Naive thymus-derived CD4-positive, alpha-beta T cell (primary cell): ENCODE results near the gene TMBIM4. TPM values are rescaled to one million over a fixed set of nuclear protein-coding genes. Genes with fewer than 3 reads are reported as not detected.

ENCODE experiments used
- ATAC-seq: fragments of 150-1000 bp; cut with Tn5 transposase; 2 replicates; pipeline ENCODE4 v1.10.0; 2021; ENCODE audit warnings: mild to moderate bottlenecking, moderate library complexity
- CTCF ChIA-PET: fragments of 350-600 bp; sonication (Branson Sonifier 250); formaldehyde crosslinking; loops from one replicate; lab custom pipeline; 2021; ENCODE audit warnings: antibody characterized with exemption; lab: Charles Lee
- POLR2A ChIA-PET: fragments of 350-600 bp; sonication (Branson Sonifier 250); formaldehyde crosslinking; loops from one replicate; lab custom pipeline; 2021; ENCODE audit warnings: antibody characterized with exemption, inconsistent platforms; lab: Charles Lee
- DNase-seq, 9 donors: peaks; one replicate each; pipeline versions ENCODE4 v3.0.0 to v3.0.0-alpha.2; 2020 to 2022; ENCODE audit warnings: mixed read lengths in 1 of 9
- H3K27ac ChIP-seq: one replicate; pipeline ENCODE4 v1.7.0; 2013; ENCODE audit warnings: mild to moderate bottlenecking, low read depth, low read length, moderate library complexity
- H3K27me3 ChIP-seq, 2 donors: one replicate each; pipeline ENCODE4 v1.7.0; 2013; ENCODE audit warnings: low read length in 2 of 2, mild to moderate bottlenecking in 2 of 2, moderate library complexity in 2 of 2; ENCODE audit not compliant: control insufficient read depth in 2 of 2, insufficient read depth in 2 of 2
- H3K36me3 ChIP-seq, 3 experiments: 1 replicate in 2 of 3; 2 replicates in 1 of 3; pipeline ENCODE4 v1.7.0; 2013; ENCODE audit warnings: low read length in 3 of 3, mild to moderate bottlenecking in 3 of 3, moderate library complexity in 1 of 3; ENCODE audit not compliant: insufficient read depth in 3 of 3, control insufficient read depth in 2 of 3
- H3K4me1 ChIP-seq, 2 donors: one replicate each; pipeline ENCODE4 v1.7.0; 2013; ENCODE audit warnings: low read length in 2 of 2, mild to moderate bottlenecking in 2 of 2, moderate library complexity in 1 of 2; ENCODE audit not compliant: control insufficient read depth in 2 of 2, insufficient read depth in 2 of 2
- H3K4me3 ChIP-seq: 2 replicates; pipeline ENCODE4 v1.7.0; 2013; ENCODE audit warnings: mild to moderate bottlenecking, low read length
- H3K9me3 ChIP-seq, 3 experiments: 1 replicate in 2 of 3; 2 replicates in 1 of 3; pipeline ENCODE4 v1.7.0; 2013; ENCODE audit warnings: low read length in 3 of 3; ENCODE audit not compliant: control insufficient read depth in 2 of 3
- H3K27ac Mint-ChIP-seq, 9 donors: one replicate each; pipeline ENCODE4 v1.8.0; 2020 to 2022; ENCODE audit warnings: mixed read lengths in 9 of 9, mild to moderate bottlenecking in 8 of 9, moderate library complexity in 5 of 9, inconsistent platforms in 2 of 9
- H3K27me3 Mint-ChIP-seq, 5 donors: one replicate each; pipeline ENCODE4 v1.8.0; 2021 to 2022; ENCODE audit warnings: mixed read lengths in 5 of 5, mild to moderate bottlenecking in 1 of 5
- H3K36me3 Mint-ChIP-seq, 5 donors: one replicate each; pipeline ENCODE4 v1.8.0; 2020 to 2022; ENCODE audit warnings: mixed read lengths in 5 of 5, mild to moderate bottlenecking in 3 of 5, inconsistent platforms in 1 of 5
- H3K4me1 Mint-ChIP-seq, 7 donors: one replicate each; pipeline ENCODE4 v1.8.0; 2020 to 2022; ENCODE audit warnings: mixed read lengths in 7 of 7, mild to moderate bottlenecking in 3 of 7, inconsistent platforms in 1 of 7
- H3K4me3 Mint-ChIP-seq, 10 donors: one replicate each; pipeline ENCODE4 v1.8.0; 2020 to 2022; ENCODE audit warnings: mild to moderate bottlenecking in 10 of 10, mixed read lengths in 10 of 10, moderate library complexity in 6 of 10, inconsistent platforms in 2 of 10
- H3K9me3 Mint-ChIP-seq, 11 donors: one replicate each; pipeline ENCODE4 v1.8.0; 2020 to 2022; ENCODE audit warnings: mixed read lengths in 11 of 11, mild to moderate bottlenecking in 4 of 11, inconsistent platforms in 1 of 11, moderate library complexity in 1 of 11
- intact Hi-C, 2 donors: fragments of 100-400 bp; cut with micrococcal nuclease; formaldehyde crosslinking; loops; one replicate each; pipeline ENCODE4 v1.15.1; 2023
- polyA plus RNA-seq, 2 donors: library from polyadenylated mRNA; unstranded; fragments of 300-500 nt; fragmentation: Illumina TruSeq; gene quantifications; one replicate each; pipeline ENCODE4 v1.2.3, GENCODE V29; 2021
- total RNA-seq, 6 experiments: library from RNA in 5 of 6; stranded (reverse) in 5 of 6; gene quantifications; 1 replicate in 5 of 6; 2 replicates in 1 of 6; pipeline ENCODE4 v1.2.3 and lab custom pipeline; 2021 to 2026

The TMBIM4 gene
- total and polyA plus RNA-seq, 7 experiments from 2014 or later = 38.6 to 374 (median 85.6) TPM

GRCh38 chr12:66203820-66204219 is 34.0 kb upstream of the TMBIM4 start:
- H3K27ac ChIP-seq = no peak overlapping the region
- H3K36me3 ChIP-seq = no peaks in the 10 kb centered on the region
- no peak overlapping the region for H3K27ac Mint-ChIP-seq
- DNase-seq (no peak), ATAC-seq (peak; percentile 31)
- H3K4me1 Mint-ChIP-seq = peaks cover 0 to 13% (median 5%) of the 10 kb centered on the region in 7 donors
- H3K4me3 ChIP-seq = no peak overlapping the region
- POLR2A ChIA-PET = interaction anchor here (1.3 kb wide), 1 partner anchor 35 kb away, joined by 4 read pairs; no protein-coding TSS in a partner anchor
- H3K9me3 Mint-ChIP-seq = peaks cover 0 to 8% (median 5%) of the 10 kb centered on the region in 11 donors
- H3K27me3 ChIP-seq = peaks cover 0 to 8% of the 10 kb centered on the region in 2 donors
- no peaks in the 10 kb centered on the region for H3K9me3 ChIP-seq
- peaks cover 5 to 19% (median 15%) of the 10 kb centered on the region in 5 donors for H3K27me3 Mint-ChIP-seq
- no peak overlapping the region for H3K4me3 Mint-ChIP-seq
- CTCF ChIA-PET = no interaction called here
- peaks cover 0 to 7% (median 0%) of the 10 kb centered on the region in 5 donors for H3K36me3 Mint-ChIP-seq
- intact Hi-C loops = no loop called here
- H3K4me1 ChIP-seq = no peaks in the 10 kb centered on the region

- H3K27ac ChIP-seq = no peak overlapping the region
- H3K27ac Mint-ChIP-seq = no peak overlapping the region
These were observed 30.2 kb upstream of the TMBIM4 start for GRCh38 chr12:66199831-66200509.

GRCh38 chr12:66199141-66199540 is 29.3 kb upstream of the TMBIM4 start:
- Mint-ChIP-seq H3K4me3 (no peak overlapping the region), H3K4me1 (peaks cover 0 to 14% (median 6%) of the 10 kb centered on the region in 7 donors), H3K27ac (no peak overlapping the region), H3K36me3 (peaks cover 0 to 15% (median 0%) of the 10 kb centered on the region in 5 donors), H3K27me3 (peaks cover 6 to 33% (median 25%) of the 10 kb centered on the region in 5 donors), H3K9me3 (peaks cover 0 to 7% (median 5%) of the 10 kb centered on the region in 11 donors)
- no peak for DNase-seq
- Histone ChIP-seq H3K9me3 (no peaks in the 10 kb centered on the region), H3K4me3 (no peak overlapping the region), H3K27ac (no peak overlapping the region), H3K36me3 (no peaks in the 10 kb centered on the region), H3K4me1 (no peaks in the 10 kb centered on the region), H3K27me3 (peaks cover 0 to 8% of the 10 kb centered on the region in 2 donors)
- POLR2A ChIA-PET = no interaction called here
- CTCF ChIA-PET = interaction anchor here (0.6 kb wide), 1 partner anchor 27 kb away, joined by 3 read pairs; no protein-coding TSS in a partner anchor
- no peak for ATAC-seq
- intact Hi-C loops = no loop called here

More at GRCh38 chr12:66199831-66200509, 30.2 kb upstream of the TMBIM4 start:
- H3K4me1 ChIP-seq = no peaks in the 10 kb centered on the region
- ChIA-PET CTCF (no interaction called here), POLR2A (no interaction called here)
- no peak overlapping the region for H3K4me3 ChIP-seq
- no peaks in the 10 kb centered on the region for H3K9me3 ChIP-seq
- H3K36me3 ChIP-seq = no peaks in the 10 kb centered on the region
- H3K27me3 Mint-ChIP-seq = peaks cover 0 to 30% (median 17%) of the 10 kb centered on the region in 5 donors
- peaks cover 0 to 7% (median 5%) of the 10 kb centered on the region in 11 donors for H3K9me3 Mint-ChIP-seq
- H3K4me3 Mint-ChIP-seq = no peak overlapping the region
- H3K4me1 Mint-ChIP-seq = peaks cover 0 to 16% (median 6%) of the 10 kb centered on the region in 7 donors
- DNase-seq (no peak), ATAC-seq (no peak)
- peaks cover 0 to 8% of the 10 kb centered on the region in 2 donors for H3K27me3 ChIP-seq
- H3K36me3 Mint-ChIP-seq = peaks cover 0 to 12% (median 0%) of the 10 kb centered on the region in 5 donors
- intact Hi-C loops = no loop called here

- ChIA-PET POLR2A (interaction anchor here (0.6 kb wide), 1 partner anchor 67 kb away, joined by 3 read pairs; the partner anchor contains the start of gene LLPH), CTCF (no interaction called here)
- Histone ChIP-seq H3K27ac (no peak overlapping the region), H3K9me3 (no peaks in the 10 kb centered on the region), H3K4me1 (no peaks in the 10 kb centered on the region), H3K4me3 (no peak overlapping the region), H3K27me3 (peaks cover 0 to 8% of the 10 kb centered on the region in 2 donors), H3K36me3 (no peaks in the 10 kb centered on the region)
- Mint-ChIP-seq H3K27ac (no peak overlapping the region), H3K4me3 (no peak overlapping the region), H3K4me1 (peaks cover 0 to 5% (median 0%) of the 10 kb centered on the region in 7 donors), H3K9me3 (peaks cover 0 to 7% (median 5%) of the 10 kb centered on the region in 11 donors), H3K36me3 (peaks cover 0 to 15% (median 0%) of the 10 kb centered on the region in 5 donors), H3K27me3 (peaks cover 13 to 45% (median 32%) of the 10 kb centered on the region in 5 donors)
- DNase-seq = no peak
- intact Hi-C loops = no loop called here
- no peak for ATAC-seq
These were observed 27.7 kb upstream of the TMBIM4 start for GRCh38 chr12:66197495-66197921.

GRCh38 chr12:66196806-66197205 is 27.0 kb upstream of the TMBIM4 start:
- peaks cover 0 to 4% of the 10 kb centered on the region in 2 donors for H3K27me3 ChIP-seq
- ChIA-PET CTCF (no interaction called here), POLR2A (no interaction called here)
- H3K4me3 ChIP-seq = no peak overlapping the region
- ATAC-seq (no peak), DNase-seq (no peak)
- no peak overlapping the region for H3K27ac ChIP-seq
- no peaks in the 10 kb centered on the region for H3K9me3 ChIP-seq
- Mint-ChIP-seq H3K9me3 (peaks cover 0 to 7% (median 5%) of the 10 kb centered on the region in 11 donors), H3K4me1 (peaks cover 0 to 5% (median 0%) of the 10 kb centered on the region in 7 donors), H3K27me3 (peaks cover 13 to 49% (median 30%) of the 10 kb centered on the region in 5 donors), H3K4me3 (no peak overlapping the region), H3K27ac (no peak overlapping the region), H3K36me3 (peaks cover 0 to 15% (median 0%) of the 10 kb centered on the region in 5 donors)
- no peaks in the 10 kb centered on the region for H3K4me1 ChIP-seq
- intact Hi-C loops = no loop called here
- no peaks in the 10 kb centered on the region for H3K36me3 ChIP-seq

- Histone ChIP-seq H3K27ac (no peak overlapping the region), H3K27me3 (no peaks in the 10 kb centered on the region), H3K4me3 (no peak overlapping the region), H3K4me1 (no peaks in the 10 kb centered on the region), H3K36me3 (no peaks in the 10 kb centered on the region), H3K9me3 (no peaks in the 10 kb centered on the region)
- DNase-seq (no peak), ATAC-seq (no peak)
- Mint-ChIP-seq H3K4me3 (no peak overlapping the region), H3K27me3 (peaks cover 24 to 57% (median 36%) of the 10 kb centered on the region in 5 donors), H3K4me1 (peaks cover 0 to 15% (median 0%) of the 10 kb centered on the region in 7 donors), H3K27ac (no peak overlapping the region), H3K36me3 (peaks cover 0 to 16% (median 0%) of the 10 kb centered on the region in 5 donors), H3K9me3 (peaks cover 0 to 5% (median 4%) of the 10 kb centered on the region in 11 donors)
- ChIA-PET POLR2A (no interaction called here), CTCF (no interaction called here)
- intact Hi-C loops = no loop called here
These were observed 25.4 kb upstream of the TMBIM4 start for GRCh38 chr12:66195242-66195641.
